ENCODE measurements around the gene ZNF511. TPM values are rescaled to one million over a fixed set of nuclear protein-coding genes. Genes with fewer than 3 reads are reported as not detected.

ZNF511 gene
- total and polyA plus RNA-seq, 4 donors = 13.7 to 31.8 (median 24.2) TPM

- WGBS = 88% methylated on average over 18 of the region's 18 CpGs
- TF ChIP-seq TAF1 (conservative IDR thresholded peaks at IDR 0.05) = no peak
- no peak for TF ChIP-seq ZBTB33 (IDR thresholded peaks at IDR 0.05)
- TF ChIP-seq SP1 (IDR thresholded peaks at IDR 0.05) = no peak
- TF ChIP-seq HNF4A (conservative IDR thresholded peaks at IDR 0.05) = no peak
- TF ChIP-seq RXRA (IDR thresholded peaks at IDR 0.05) = no peak
- no peak for TF ChIP-seq ATF3 (IDR thresholded peaks at IDR 0.05)
- TF ChIP-seq FOXA1 (IDR thresholded peaks at IDR 0.05) = no peak
- no peak for TF ChIP-seq HNF4G (IDR thresholded peaks at IDR 0.05)
- TF ChIP-seq CTCF (IDR thresholded peaks at IDR 0.05; ENCODE audit: low read depth, low read length, missing input control) = no peak
- no peak for TF ChIP-seq FOXA2 (IDR thresholded peaks at IDR 0.05)
- no peak for TF ChIP-seq MAX (IDR thresholded peaks at IDR 0.05)
- no peak for TF ChIP-seq JUND (IDR thresholded peaks at IDR 0.05)
- TF ChIP-seq GABPA (IDR thresholded peaks at IDR 0.05 in 1 of 2, conservative IDR thresholded peaks at IDR 0.05 in 1 of 2) = no peak
- no peak for TF ChIP-seq EGR1 (IDR thresholded peaks at IDR 0.05; ENCODE audit: low read depth in 2 of 2)
- no peak for TF ChIP-seq RAD21 (IDR thresholded peaks at IDR 0.05)
- no peak for TF ChIP-seq YY1 (IDR thresholded peaks at IDR 0.05)
- TF ChIP-seq REST (IDR thresholded peaks at IDR 0.05) = no peak
- TF ChIP-seq NR2F2 (IDR thresholded peaks at IDR 0.05) = no peak
- DNase-seq (ENCODE audit: low spot score) = no peak
Measured at GRCh38 chr10:133361773-133362441, 53.2 kb downstream of the ZNF511 start.

More at GRCh38 chr10:133361773-133362441, 53.2 kb downstream of the ZNF511 start:
- H3K4me1 ChIP-seq (ENCODE audit: control insufficient read depth in 4 of 4, insufficient read depth in 4 of 4, low read length in 3 of 4) = peaks cover 10 to 39% (median 23%) of the 10 kb centered on the region in 4 donors
- H3K27ac ChIP-seq (ENCODE audit: low read depth in 1 of 2, low read length in 2 of 2) = peak overlapping the region in 1 of 2 donors; percentile 93
- H3K9me3 ChIP-seq (ENCODE audit: control insufficient read depth in 4 of 4, low read length in 3 of 4) = no peaks in the 10 kb centered on the region
- no peak overlapping the region for H3K9ac ChIP-seq (ENCODE audit: low read depth in 1 of 2, low read length in 2 of 2)
- H3K4me3 ChIP-seq (ENCODE audit: low read depth in 1 of 3, low read length in 3 of 3) = no peak overlapping the region
- H3K36me3 ChIP-seq (ENCODE audit: control insufficient read depth in 4 of 4, insufficient read depth in 3 of 4, low read depth in 1 of 4, low read length in 3 of 4) = peaks cover 21 to 51% (median 38%) of the 10 kb centered on the region in 4 donors
- no peaks in the 10 kb centered on the region for H3K27me3 ChIP-seq (ENCODE audit: control insufficient read depth in 4 of 4, insufficient read depth in 4 of 4, low read length in 3 of 4)

Small RNA genes lying within 50 kb of the gene (small RNA-seq; reads per million reads assigned to genes)
- gene BANF1P2 = not detected

Other genes with a start within 250 kb of the ZNF511 start
- under 1 TPM; 0.08 to 0.70 TPM for gene ADGRA1, start 221.0 kb upstream of the ZNF511 start, total RNA-seq
- gene ADGRA1, start 221.0 kb upstream of the ZNF511 start, polyA plus RNA-seq = under 1 TPM in 1 of 2 donors, not detected in 1; 0.12 TPM
- gene KNDC1, start 148.7 kb upstream of the ZNF511 start, total RNA-seq = 1 to 10 TPM in 1 of 2 donors, under 1 TPM in 1; 0.61 to 8.0 TPM
- gene KNDC1, start 148.7 kb upstream of the ZNF511 start, polyA plus RNA-seq = 10 to 100 TPM in 1 of 2 donors, under 1 TPM in 1; 0.53 to 12.9 TPM
- not detected for gene UTF1, start 78.7 kb upstream of the ZNF511 start, total RNA-seq
- gene UTF1, start 78.7 kb upstream of the ZNF511 start, polyA plus RNA-seq = not detected
- under 1 TPM; 0.05 to 0.25 TPM for gene VENTX, start 71.1 kb upstream of the ZNF511 start, total RNA-seq
- gene VENTX, start 71.1 kb upstream of the ZNF511 start, polyA plus RNA-seq = under 1 TPM; 0.06 to 0.13 TPM
- 1 to 10 TPM; 5.4 to 6.9 TPM for gene ADAM8, start 32.0 kb upstream of the ZNF511 start, total RNA-seq
- 1 to 10 TPM; 1.3 to 2.0 TPM for gene ADAM8, start 32.0 kb upstream of the ZNF511 start, polyA plus RNA-seq
- 10 to 100 TPM; 29.6 to 32.4 TPM for gene TUBGCP2, start within 50 bp of the ZNF511 start, total RNA-seq
- gene TUBGCP2, start within 50 bp of the ZNF511 start, polyA plus RNA-seq = 10 to 100 TPM; 18.8 to 25.6 TPM
- gene CALY, start 28.0 kb downstream of the ZNF511 start, total RNA-seq = not detected
- gene CALY, start 28.0 kb downstream of the ZNF511 start, polyA plus RNA-seq = under 1 TPM in 1 of 2 donors, not detected in 1; 0.07 TPM
- 100 to 1,000 TPM in 1 of 2 donors, 10 to 100 TPM in 1; 60.8 to 174 TPM for gene PRAP1, start 38.5 kb downstream of the ZNF511 start, total RNA-seq
- 100 to 1,000 TPM; 315 to 426 TPM for gene PRAP1, start 38.5 kb downstream of the ZNF511 start, polyA plus RNA-seq
- gene FUOM, start 49.1 kb downstream of the ZNF511 start, total RNA-seq = 10 to 100 TPM; 24.3 to 67.6 TPM
- 100 to 1,000 TPM; 124 to 194 TPM for gene FUOM, start 49.1 kb downstream of the ZNF511 start, polyA plus RNA-seq
- gene ECHS1, start 64.4 kb downstream of the ZNF511 start, total RNA-seq = 100 to 1,000 TPM in 1 of 2 donors, 10 to 100 TPM in 1; 41.5 to 214 TPM
- 100 to 1,000 TPM; 493 to 849 TPM for gene ECHS1, start 64.4 kb downstream of the ZNF511 start, polyA plus RNA-seq
- gene PAOX, start 70.3 kb downstream of the ZNF511 start, total RNA-seq = 10 to 100 TPM in 1 of 2 donors, 1 to 10 TPM in 1; 4.8 to 17.5 TPM
- gene PAOX, start 70.3 kb downstream of the ZNF511 start, polyA plus RNA-seq = 10 to 100 TPM in 1 of 2 donors, 1 to 10 TPM in 1; 9.1 to 17.8 TPM
- gene MTG1, start 85.2 kb downstream of the ZNF511 start, total RNA-seq = 10 to 100 TPM; 19.4 to 43.1 TPM
- 10 to 100 TPM; 33.2 to 70.6 TPM for gene MTG1, start 85.2 kb downstream of the ZNF511 start, polyA plus RNA-seq
- gene SPRN, start 115.7 kb downstream of the ZNF511 start, total RNA-seq = not detected
- 10 to 100 TPM in 1 of 2 donors, 1 to 10 TPM in 1; 1.3 to 36.4 TPM for gene SPRN, start 115.7 kb downstream of the ZNF511 start, polyA plus RNA-seq
- gene SCART1, start 145.0 kb downstream of the ZNF511 start, total RNA-seq = 1 to 10 TPM; 1.0 to 1.1 TPM
- under 1 TPM; 0.32 to 0.35 TPM for gene SCART1, start 145.0 kb downstream of the ZNF511 start, polyA plus RNA-seq
- 1,000 to 10,000 TPM in 1 of 2 donors, under 1 TPM in 1; 0.93 to 2,431 TPM for gene CYP2E1, start 218.4 kb downstream of the ZNF511 start, total RNA-seq
- 1,000 to 10,000 TPM; 3,994 to 5,149 TPM for gene CYP2E1, start 218.4 kb downstream of the ZNF511 start, polyA plus RNA-seq